ENCODE data around the gene KAT6B. TPM values are rescaled to one million over a fixed set of nuclear protein-coding genes. Genes with fewer than 3 reads are reported as not detected.

The KAT6B gene
- total and polyA plus RNA-seq, 2 donors (not counting 1 experiment from before 2014, with no cell fraction given): 8.6 to 111 TPM

- Histone ChIP-seq H3K4me3 (ENCODE audit: control extremely low read depth in 1 of 5, extremely low read depth in 1 of 5, insufficient read depth in 1 of 5, low read depth in 2 of 5, low read length in 4 of 5) (no peak overlapping the region), H4K20me1 (ENCODE audit: control insufficient read depth, insufficient read depth, low read length, poor library complexity, severe bottlenecking) (no peaks in the 10 kb centered on the region), H3K9me3 (ENCODE audit: control extremely low read depth in 1 of 3, control insufficient read depth in 2 of 3, insufficient read depth in 1 of 3, low read length in 2 of 3) (no peaks in the 10 kb centered on the region), H3K27ac (ENCODE audit: low read length in 2 of 2) (no peak overlapping the region), H2AFZ (ENCODE audit: insufficient read depth, low read depth, low read length, poor library complexity, severe bottlenecking) (no peak overlapping the region), H3K27me3 (replicated peaks in 1 of 4; ENCODE audit: control extremely low read depth in 1 of 4, control insufficient read depth in 3 of 4, insufficient read depth in 4 of 4, low read length in 3 of 4) (no peaks in the 10 kb centered on the region), H3K4me1 (ENCODE audit: control insufficient read depth in 2 of 2, insufficient read depth in 2 of 2, low read length in 2 of 2) (peaks cover 20 to 21% of the 10 kb centered on the region in 2 donors), H3K79me2 (ENCODE audit: control insufficient read depth, insufficient read depth, low read length) (no peaks in the 10 kb centered on the region), H3K36me3 (replicated peaks in 1 of 2; ENCODE audit: control extremely low read depth in 1 of 2, control insufficient read depth in 1 of 2, extremely low read depth in 1 of 2, insufficient read depth in 2 of 2, low read length in 1 of 2) (peaks cover 0 to 3% of the 10 kb centered on the region in 2 experiments), H3K4me2 (replicated peaks; ENCODE audit: low read depth, low read length, poor library complexity, severe bottlenecking) (no peak overlapping the region), H3K9ac (ENCODE audit: low read length) (no peak overlapping the region)
- peaks cover 30% of the 10 kb centered on the region for H3K4me1 Mint-ChIP-seq
- H3K9me3 Mint-ChIP-seq (ENCODE audit: insufficient read depth): no peaks in the 10 kb centered on the region
- no peak overlapping the region for H3K4me3 Mint-ChIP-seq
- no peak for TF ChIP-seq CTCF (IDR thresholded peaks at IDR 0.05)
- TF ChIP-seq EZH2 (IDR thresholded peaks at IDR 0.05; ENCODE audit: borderline replicate concordance, insufficient read depth, low read depth, low read length, poor library complexity, severe bottlenecking): no peak
- no peak for ATAC-seq (ENCODE audit: low read depth)
- no peaks in the 10 kb centered on the region for H3K27me3 Mint-ChIP-seq
- WGBS (ENCODE audit: insufficient coverage): no CpG with 5 or more reads among the region's 3 CpGs
- no peak for DNase-seq
- ChIA-PET CTCF (interaction anchor here (0.7 kb wide), 1 partner anchor 1039 kb away, joined by 3 read pairs; no protein-coding TSS in a partner anchor), POLR2A (no interaction called here)
- no peak overlapping the region for H3K27ac Mint-ChIP-seq
- intact Hi-C loops (cut with micrococcal nuclease): no loop called here
These were observed 175.9 kb downstream of the KAT6B start for GRCh38 chr10:75002351-75002725.

- Mint-ChIP-seq H3K27me3 (no peaks in the 10 kb centered on the region), H3K9me3 (ENCODE audit: insufficient read depth) (no peaks in the 10 kb centered on the region), H3K4me1 (peaks cover 37% of the 10 kb centered on the region), H3K27ac (no peak overlapping the region), H3K4me3 (no peak overlapping the region)
- POLR2A ChIA-PET: no interaction called here
- Histone ChIP-seq H3K9ac (ENCODE audit: low read length) (no peak overlapping the region), H3K4me1 (ENCODE audit: control insufficient read depth in 2 of 2, insufficient read depth in 2 of 2, low read length in 2 of 2) (peaks cover 21 to 23% of the 10 kb centered on the region in 2 donors), H3K36me3 (replicated peaks in 1 of 2; ENCODE audit: control extremely low read depth in 1 of 2, control insufficient read depth in 1 of 2, extremely low read depth in 1 of 2, insufficient read depth in 2 of 2, low read length in 1 of 2) (peaks cover 0 to 3% of the 10 kb centered on the region in 2 experiments), H3K27me3 (replicated peaks in 1 of 4; ENCODE audit: control extremely low read depth in 1 of 4, control insufficient read depth in 3 of 4, insufficient read depth in 4 of 4, low read length in 3 of 4) (no peaks in the 10 kb centered on the region), H3K4me3 (ENCODE audit: control extremely low read depth in 1 of 5, extremely low read depth in 1 of 5, insufficient read depth in 1 of 5, low read depth in 2 of 5, low read length in 4 of 5) (no peak overlapping the region), H3K79me2 (ENCODE audit: control insufficient read depth, insufficient read depth, low read length) (no peaks in the 10 kb centered on the region), H3K9me3 (ENCODE audit: control extremely low read depth in 1 of 3, control insufficient read depth in 2 of 3, insufficient read depth in 1 of 3, low read length in 2 of 3) (no peaks in the 10 kb centered on the region), H3K4me2 (replicated peaks; ENCODE audit: low read depth, low read length, poor library complexity, severe bottlenecking) (no peak overlapping the region), H4K20me1 (ENCODE audit: control insufficient read depth, insufficient read depth, low read length, poor library complexity, severe bottlenecking) (no peaks in the 10 kb centered on the region), H2AFZ (ENCODE audit: insufficient read depth, low read depth, low read length, poor library complexity, severe bottlenecking) (no peak overlapping the region), H3K27ac (ENCODE audit: low read length in 2 of 2) (no peak overlapping the region)
- CTCF ChIA-PET: interaction anchor here (0.7 to 1.0 kb wide), 2 partner anchors 17 to 109 kb away, joined by 3 to 5 read pairs; no protein-coding TSS in a partner anchor
- ATAC-seq (ENCODE audit: low read depth) (no peak), DNase-seq (no peak)
- WGBS (ENCODE audit: insufficient coverage): 88% methylated on average over 1 of the region's 3 CpGs
- TF ChIP-seq CTCF (IDR thresholded peaks at IDR 0.05): no peak
- TF ChIP-seq EZH2 (IDR thresholded peaks at IDR 0.05; ENCODE audit: borderline replicate concordance, insufficient read depth, low read depth, low read length, poor library complexity, severe bottlenecking): no peak
- intact Hi-C loops (cut with micrococcal nuclease): no loop called here
These were observed 176.7 kb downstream of the KAT6B start for GRCh38 chr10:75002967-75003594.
